Mesothelial cell of epicardium (in vitro differentiated cells): ENCODE results near the gene FOXO3. TPM values are rescaled to one million over a fixed set of nuclear protein-coding genes. Genes with fewer than 3 reads are reported as not detected.
A peak's percentile ranks its signal among the peaks of the same experiment; 100 is the strongest.

Experiments used
- DNase-seq, 2 experiments: peaks; one replicate each; pipeline ENCODE4 v3.0.0; 2021; ENCODE audit warnings: low spot score in 2 of 2; ENCODE audit not compliant: unreplicated experiment in 2 of 2
- H3K27ac Mint-ChIP-seq: 2 replicates; pipeline ENCODE4 v1.8.0; 2021; ENCODE audit warnings: mixed read lengths
- H3K27me3 Mint-ChIP-seq: 2 replicates; pipeline ENCODE4 v1.8.0; 2021; ENCODE audit warnings: low read depth, mixed read lengths
- H3K36me3 Mint-ChIP-seq: 2 replicates; pipeline ENCODE4 v1.8.0; 2021; ENCODE audit warnings: mixed read lengths
- H3K4me1 Mint-ChIP-seq: 2 replicates; pipeline ENCODE4 v1.8.0; 2021; ENCODE audit warnings: mixed read lengths
- H3K4me3 Mint-ChIP-seq: 2 replicates; pipeline ENCODE4 v1.8.0; 2021; ENCODE audit warnings: mild to moderate bottlenecking, moderate library complexity, mixed read lengths
- H3K9me3 Mint-ChIP-seq: 2 replicates; pipeline ENCODE4 v1.8.0; 2021; ENCODE audit warnings: mixed read lengths
- CTCF ChIP-seq: fragments of 200-600 bp; sonication (generic); IDR thresholded peaks from one replicate; pipeline ENCODE4 v1.5.0; 2021; ENCODE audit warnings: antibody characterized with exemption; ENCODE audit not compliant: unreplicated experiment
- total RNA-seq: library from RNA; stranded (reverse); gene quantifications from 3 replicates; pipeline ENCODE4 v1.2.1, GENCODE V29; 2021

Gene FOXO3
- total RNA-seq, 1 donor from 2014 or later, result 58.3 TPM

GRCh38 chr6:108550256-108550655, 10.5 kb upstream of the FOXO3 start:
- H3K4me3 Mint-ChIP-seq, result no peak overlapping the region
- peaks cover 2% of the 10 kb centered on the region for H3K4me1 Mint-ChIP-seq
- no peak for DNase-seq
- H3K27me3 Mint-ChIP-seq, result no peaks in the 10 kb centered on the region
- H3K9me3 Mint-ChIP-seq, result no peaks in the 10 kb centered on the region
- H3K27ac Mint-ChIP-seq, result no peak overlapping the region
- TF ChIP-seq CTCF, result no peak
- H3K36me3 Mint-ChIP-seq, result no peaks in the 10 kb centered on the region

- no peak for TF ChIP-seq CTCF
- no peak for DNase-seq
- Mint-ChIP-seq H3K4me1 (peaks cover 17% of the 10 kb centered on the region), H3K36me3 (no peaks in the 10 kb centered on the region), H3K4me3 (no peak overlapping the region), H3K27ac (peak overlapping the region; percentile 43), H3K27me3 (no peaks in the 10 kb centered on the region), H3K9me3 (no peaks in the 10 kb centered on the region)
Observed at GRCh38 chr6:108555399-108556052, 5.2 kb upstream of the FOXO3 start.

GRCh38 chr6:108556250-108556649, 4.5 kb upstream of the FOXO3 start:
- Mint-ChIP-seq H3K27me3 (no peaks in the 10 kb centered on the region), H3K36me3 (no peaks in the 10 kb centered on the region), H3K27ac (peak overlapping the region; percentile 95), H3K4me3 (no peak overlapping the region), H3K9me3 (no peaks in the 10 kb centered on the region), H3K4me1 (peaks cover 17% of the 10 kb centered on the region)
- DNase-seq, result no peak
- TF ChIP-seq CTCF, result no peak

GRCh38 chr6:108556866-108557493, 3.7 kb upstream of the FOXO3 start:
- H3K9me3 Mint-ChIP-seq, result no peaks in the 10 kb centered on the region
- H3K4me3 Mint-ChIP-seq, result peak overlapping the region; percentile 72
- peaks cover 18% of the 10 kb centered on the region for H3K4me1 Mint-ChIP-seq
- DNase-seq, result peak in 1 of 2 experiments; percentile 46
- peak overlapping the region; percentile 95 for H3K27ac Mint-ChIP-seq
- no peaks in the 10 kb centered on the region for H3K36me3 Mint-ChIP-seq
- no peak for TF ChIP-seq CTCF
- H3K27me3 Mint-ChIP-seq, result no peaks in the 10 kb centered on the region

- Mint-ChIP-seq H3K9me3 (no peaks in the 10 kb centered on the region), H3K27ac (peak overlapping the region; percentile 99), H3K4me3 (peak overlapping the region; percentile 90)
Observed at GRCh38 chr6:108557494-108558371, 3.0 kb upstream of the FOXO3 start.

More at GRCh38 chr6:108557494-108558371, 3.0 kb upstream of the FOXO3 start:
- no peak for TF ChIP-seq CTCF
- Mint-ChIP-seq H3K4me1 (peaks cover 25% of the 10 kb centered on the region), H3K27me3 (no peaks in the 10 kb centered on the region), H3K36me3 (no peaks in the 10 kb centered on the region)
- DNase-seq, result peak; percentile 84 to 85
